Neural cell (in vitro differentiated cells): ENCODE results near the gene MS4A14. TPM values are rescaled to one million over a fixed set of nuclear protein-coding genes. Genes with fewer than 3 reads are reported as not detected.

ENCODE experiments used
- H2AFZ ChIP-seq: fragments of 200-600, 300-800 bp; sonication (generic), shearing (Covaris generic); 2 replicates; pipeline ENCODE4 v1.6.0; 2014; ENCODE audit warnings: low read depth, mild to moderate bottlenecking, antibody characterized with exemption, low read length, moderate library complexity
- H3F3A ChIP-seq: fragments of 200-600 bp; shearing (Covaris generic); 2 replicates; pipeline ENCODE4 v1.6.1; 2016; ENCODE audit warnings: mild to moderate bottlenecking, moderate library complexity, mixed read lengths, antibody characterized with exemption, low read length; ENCODE audit not compliant: insufficient read depth, poor library complexity, severe bottlenecking
- H3K27ac ChIP-seq: fragments of 200-600, 300-800 bp; sonication (generic), shearing (Covaris generic); 2 replicates; pipeline ENCODE4 v1.5.1; 2014; ENCODE audit warnings: mild to moderate bottlenecking, low read length, moderate library complexity
- H3K27me3 ChIP-seq: fragments of 300-800, 200-600 bp; sonication (generic), shearing (Covaris generic); 2 replicates; pipeline ENCODE4 v1.6.0; 2014; ENCODE audit warnings: mild to moderate bottlenecking, low read depth, low read length, moderate library complexity; ENCODE audit not compliant: insufficient read depth
- H3K36me3 ChIP-seq: fragments of 300-800, 200-600 bp; sonication (generic), shearing (Covaris generic); 2 replicates; pipeline ENCODE4 v1.5.1; 2014; ENCODE audit warnings: mild to moderate bottlenecking, antibody characterized with exemption, low read length, moderate library complexity; ENCODE audit not compliant: insufficient read depth
- H3K4me2 ChIP-seq: fragments of 300-800, 200-600 bp; sonication (generic), shearing (Covaris generic); 2 replicates; pipeline ENCODE4 v1.6.0; 2014; ENCODE audit warnings: mild to moderate bottlenecking, low read length
- H3K4me3 ChIP-seq: fragments of 300-800, 200-600 bp; sonication (generic), shearing (Covaris generic); 2 replicates; pipeline ENCODE4 v1.5.1; 2014; ENCODE audit warnings: mild to moderate bottlenecking, low read length, moderate library complexity
- H3K79me2 ChIP-seq: fragments of 200-600 bp; shearing (Covaris generic); replicated peaks from 2 replicates; pipeline ENCODE4 v1.6.0; 2014; ENCODE audit warnings: mild to moderate bottlenecking, low read length, moderate library complexity; ENCODE audit not compliant: insufficient read depth
- H3K9ac ChIP-seq: fragments of 300-800, 200-600 bp; sonication (generic), shearing (Covaris generic); 2 replicates; pipeline ENCODE4 v1.6.1; 2016; ENCODE audit warnings: mild to moderate bottlenecking, low read length, mixed read lengths
- H3K9me2 ChIP-seq: fragments of 200-600 bp; shearing (Covaris generic); 2 replicates; pipeline ENCODE4 v1.6.1; 2016; ENCODE audit warnings: mild to moderate bottlenecking, low read length, mixed read lengths; ENCODE audit not compliant: insufficient read depth
- H3K9me3 ChIP-seq: fragments of 200-600, 300-800 bp; sonication (generic), shearing (Covaris generic); 2 replicates; pipeline ENCODE4 v1.6.1; 2016; ENCODE audit warnings: mild to moderate bottlenecking, mixed run types, low read length, moderate library complexity, mixed read lengths
- H4K20me1 ChIP-seq: fragments of 200-600 bp; shearing (Covaris generic); 2 replicates; pipeline ENCODE4 v1.6.1; 2016; ENCODE audit warnings: mild to moderate bottlenecking, mixed run types; ENCODE audit not compliant: insufficient read depth
- EP300 ChIP-seq: fragments of 450-650 bp; conservative IDR thresholded peaks from 2 replicates; pipeline ENCODE4 v1.6.1; 2014; ENCODE audit warnings: antibody characterized with exemption, mild to moderate bottlenecking, moderate library complexity; ENCODE audit not compliant: poor library complexity, severe bottlenecking
- EZH2 ChIP-seq: fragments of 200-600, 300-800 bp; shearing (Covaris generic), sonication (generic); IDR thresholded peaks from 2 replicates; pipeline ENCODE4 v1.6.1; 2014; ENCODE audit warnings: antibody characterized with exemption, low read length, borderline replicate concordance, mild to moderate bottlenecking; ENCODE audit not compliant: insufficient read depth, poor library complexity, severe bottlenecking
- MXI1 ChIP-seq: fragments of 450-650 bp; conservative IDR thresholded peaks from 2 replicates; pipeline ENCODE4 v1.6.1; 2014; ENCODE audit warnings: antibody characterized with exemption, mild to moderate bottlenecking; ENCODE audit not compliant: poor library complexity, severe bottlenecking
- POLR2AphosphoS5 ChIP-seq: IDR thresholded peaks from 2 replicates; pipeline ENCODE4 v1.6.1; 2012
- RAD21 ChIP-seq: fragments of 450-650 bp; conservative IDR thresholded peaks from 2 replicates; pipeline ENCODE4 v1.6.1; 2014; ENCODE audit warnings: antibody characterized with exemption, mild to moderate bottlenecking, moderate library complexity
- REST ChIP-seq: IDR thresholded peaks from 2 replicates; pipeline ENCODE4 v1.6.1; 2012; ENCODE audit warnings: borderline replicate concordance
- SMC3 ChIP-seq: fragments of 450-650 bp; conservative IDR thresholded peaks from 2 replicates; pipeline ENCODE4 v1.6.1; 2014; ENCODE audit warnings: antibody characterized with exemption, mild to moderate bottlenecking, moderate library complexity; ENCODE audit not compliant: poor library complexity
- TAF1 ChIP-seq: IDR thresholded peaks from 2 replicates; pipeline ENCODE4 v1.6.1; 2012; ENCODE audit warnings: low read depth
- polyA plus RNA-seq: library from polyadenylated mRNA; depleted of rRNA; stranded (reverse); fragments of >200 nt; gene quantifications from 2 replicates; pipeline ENCODE4 v1.2.3, GENCODE V29; 2014
- TF ChIP-seq, protein P1 (sequence below): fragments of 450-650 bp; IDR thresholded peaks from 2 replicates; pipeline ENCODE4 v1.5.1; 2014; ENCODE audit warnings: antibody characterized with exemption, mild to moderate bottlenecking, moderate library complexity; ENCODE audit not compliant: poor library complexity, severe bottlenecking

Gene MS4A14
- polyA plus RNA-seq, 1 donor from 2014 or later, result not detected

DNA sequence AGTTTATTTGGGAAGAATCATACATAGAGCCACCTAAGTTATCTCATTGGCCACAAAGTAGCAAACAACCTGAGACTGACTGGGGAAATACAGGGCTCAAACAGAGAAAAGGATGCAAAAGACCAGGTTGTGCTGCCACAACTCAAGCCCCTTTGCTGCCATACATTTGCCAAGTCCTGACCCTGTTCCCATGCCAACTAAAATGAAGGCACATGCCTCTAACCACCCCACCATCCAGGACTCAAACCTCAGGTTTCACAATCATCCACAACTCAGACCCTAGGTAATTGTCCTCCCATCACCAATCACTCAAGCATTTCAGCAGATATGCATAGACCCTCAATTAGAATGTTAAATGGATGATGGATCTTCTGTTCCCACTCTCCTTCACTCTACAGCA is 58.0 kb downstream of the MS4A14 start:
- H4K20me1 ChIP-seq, result no peaks in the 10 kb centered on the region
- no peak overlapping the region for H2AFZ ChIP-seq
- H3K27ac ChIP-seq, result no peak overlapping the region
- no peak overlapping the region for H3K9ac ChIP-seq
- H3K9me3 ChIP-seq, result no peaks in the 10 kb centered on the region
- H3K79me2 ChIP-seq, result no peaks in the 10 kb centered on the region
- TF ChIP-seq SMC3 (no peak), EZH2 (no peak), TAF1 (no peak), REST (no peak), POLR2AphosphoS5 (no peak), RAD21 (no peak), MXI1 (no peak), EP300 (no peak)
- TF ChIP-seq, protein P1, sequence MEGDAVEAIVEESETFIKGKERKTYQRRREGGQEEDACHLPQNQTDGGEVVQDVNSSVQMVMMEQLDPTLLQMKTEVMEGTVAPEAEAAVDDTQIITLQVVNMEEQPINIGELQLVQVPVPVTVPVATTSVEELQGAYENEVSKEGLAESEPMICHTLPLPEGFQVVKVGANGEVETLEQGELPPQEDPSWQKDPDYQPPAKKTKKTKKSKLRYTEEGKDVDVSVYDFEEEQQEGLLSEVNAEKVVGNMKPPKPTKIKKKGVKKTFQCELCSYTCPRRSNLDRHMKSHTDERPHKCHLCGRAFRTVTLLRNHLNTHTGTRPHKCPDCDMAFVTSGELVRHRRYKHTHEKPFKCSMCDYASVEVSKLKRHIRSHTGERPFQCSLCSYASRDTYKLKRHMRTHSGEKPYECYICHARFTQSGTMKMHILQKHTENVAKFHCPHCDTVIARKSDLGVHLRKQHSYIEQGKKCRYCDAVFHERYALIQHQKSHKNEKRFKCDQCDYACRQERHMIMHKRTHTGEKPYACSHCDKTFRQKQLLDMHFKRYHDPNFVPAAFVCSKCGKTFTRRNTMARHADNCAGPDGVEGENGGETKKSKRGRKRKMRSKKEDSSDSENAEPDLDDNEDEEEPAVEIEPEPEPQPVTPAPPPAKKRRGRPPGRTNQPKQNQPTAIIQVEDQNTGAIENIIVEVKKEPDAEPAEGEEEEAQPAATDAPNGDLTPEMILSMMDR, result no peak
- no peaks in the 10 kb centered on the region for H3K27me3 ChIP-seq
- no peaks in the 10 kb centered on the region for H3K36me3 ChIP-seq
- H3K4me2 ChIP-seq, result no peak overlapping the region
- no peaks in the 10 kb centered on the region for H3K9me2 ChIP-seq
- H3F3A ChIP-seq, result no peaks in the 10 kb centered on the region
- H3K4me3 ChIP-seq, result no peak overlapping the region

GRCh38 chr11:60455531-60456042 is 59.3 kb downstream of the MS4A14 start, which contains the start of gene MS4A1:
Gene MS4A1, plus strand, starts transcription at chr11:60455847. Its CDS starts 6,528 bp downstream, at chr11:60462375.
- no peak within 1 kb of the TSS for H2AFZ ChIP-seq
- no peak within 1 kb of the TSS for H3K9ac ChIP-seq
- no peaks in the 10 kb centered on the region for H3K79me2 ChIP-seq
- H3K9me2 ChIP-seq, result no peaks in the 10 kb centered on the region
- H3K9me3 ChIP-seq, result no peaks in the 10 kb centered on the region
- TF ChIP-seq TAF1, result no peak
- no peak for TF ChIP-seq EP300
- TF ChIP-seq REST, result no peak
- H4K20me1 ChIP-seq, result no peaks in the 10 kb centered on the region
- H3K27me3 ChIP-seq, result no peaks in the 10 kb centered on the region
- no peak within 1 kb of the TSS for H3K27ac ChIP-seq
- no peaks in the 10 kb centered on the region for H3K36me3 ChIP-seq
- H3K4me3 ChIP-seq, result no peak within 1 kb of the TSS
- no peak within 1 kb of the TSS for H3K4me2 ChIP-seq
- no peaks in the 10 kb centered on the region for H3F3A ChIP-seq
